ENCODE results near the gene PPBP. TPM values are rescaled to one million over a fixed set of nuclear protein-coding genes. Genes with fewer than 3 reads are reported as not detected.

The PPBP gene
- total RNA-seq, 1 donor from 2014 or later: 0.26 TPM

- H3K27me3 ChIP-seq (ENCODE audit: control insufficient read depth, insufficient read depth, low read length): no peaks in the 10 kb centered on the region
- no peaks in the 10 kb centered on the region for H3K36me3 ChIP-seq (ENCODE audit: control insufficient read depth, insufficient read depth, low read length)
- FAIRE-seq: peak; percentile 43
- TF ChIP-seq CTCF (IDR thresholded peaks at IDR 0.05; ENCODE audit: insufficient read depth, low read length, severe bottlenecking): no peak
- H3K4me3 ChIP-seq (ENCODE audit: low read depth, low read length): no peak overlapping the region
- peak; percentile 8 for DNase-seq (ENCODE audit: low read depth)
These were observed 42.1 kb downstream of the PPBP start for GRCh38 chr4:73945674-73946449.

- Histone ChIP-seq H3K4me3 (ENCODE audit: low read depth, low read length) (no peak overlapping the region), H3K36me3 (ENCODE audit: control insufficient read depth, insufficient read depth, low read length) (no peaks in the 10 kb centered on the region), H3K27me3 (ENCODE audit: control insufficient read depth, insufficient read depth, low read length) (no peaks in the 10 kb centered on the region)
- no peak for FAIRE-seq
- TF ChIP-seq CTCF (IDR thresholded peaks at IDR 0.05; ENCODE audit: insufficient read depth, low read length, severe bottlenecking): no peak
- DNase-seq (ENCODE audit: low read depth): no peak
These were observed 42.9 kb downstream of the PPBP start for GRCh38 chr4:73945140-73945539.

- Histone ChIP-seq H3K4me3 (ENCODE audit: low read depth, low read length) (peak overlapping the region; percentile 34), H3K36me3 (ENCODE audit: control insufficient read depth, insufficient read depth, low read length) (no peaks in the 10 kb centered on the region), H3K27me3 (ENCODE audit: control insufficient read depth, insufficient read depth, low read length) (no peaks in the 10 kb centered on the region)
- FAIRE-seq (no peak), DNase-seq (ENCODE audit: low read depth) (peak; percentile 16)
- TF ChIP-seq CTCF (IDR thresholded peaks at IDR 0.05; ENCODE audit: insufficient read depth, low read length, severe bottlenecking): peak; percentile 10
These were observed 43.7 kb downstream of the PPBP start for GRCh38 chr4:73944061-73944875.

GRCh38 chr4:73943555-73943954 is 44.4 kb downstream of the PPBP start:
- FAIRE-seq (no peak), DNase-seq (ENCODE audit: low read depth) (no peak)
- H3K36me3 ChIP-seq (ENCODE audit: control insufficient read depth, insufficient read depth, low read length): no peaks in the 10 kb centered on the region
- TF ChIP-seq CTCF (IDR thresholded peaks at IDR 0.05; ENCODE audit: insufficient read depth, low read length, severe bottlenecking): no peak
- H3K4me3 ChIP-seq (ENCODE audit: low read depth, low read length): no peak overlapping the region
- no peaks in the 10 kb centered on the region for H3K27me3 ChIP-seq (ENCODE audit: control insufficient read depth, insufficient read depth, low read length)

GRCh38 chr4:73936969-73937368 is 51.0 kb downstream of the PPBP start:
- FAIRE-seq (no peak), DNase-seq (ENCODE audit: low read depth) (no peak)
- H3K36me3 ChIP-seq (ENCODE audit: control insufficient read depth, insufficient read depth, low read length): no peaks in the 10 kb centered on the region
- TF ChIP-seq CTCF (IDR thresholded peaks at IDR 0.05; ENCODE audit: insufficient read depth, low read length, severe bottlenecking): no peak
- H3K27me3 ChIP-seq (ENCODE audit: control insufficient read depth, insufficient read depth, low read length): no peaks in the 10 kb centered on the region
- no peak overlapping the region for H3K4me3 ChIP-seq (ENCODE audit: low read depth, low read length)

Other genes with a start within 250 kb of the PPBP start
- gene CXCL8, start 247.6 kb downstream of the PPBP start, total RNA-seq: 1.8 and 2.9 TPM in 2 replicates
- 0.26 TPM in 1 of 2 replicates, not detected in the other for gene CXCL6, start 151.5 kb downstream of the PPBP start, total RNA-seq
- gene PF4V1, start 134.9 kb downstream of the PPBP start, total RNA-seq: 1.6 TPM in 1 of 2 replicates, not detected in the other
- gene CXCL1, start 118.8 kb downstream of the PPBP start, total RNA-seq: 4.2 and 5.2 TPM in 2 replicates
- gene PF4, start 6.2 kb downstream of the PPBP start, total RNA-seq: not detected in 2 replicates
- gene CXCL5, start 10.5 kb upstream of the PPBP start, total RNA-seq: 0.51 and 0.53 TPM in 2 replicates
- 0.26 and 1.2 TPM in 2 replicates for gene CXCL3, start 50.5 kb upstream of the PPBP start, total RNA-seq
- gene CXCL2, start 111.0 kb upstream of the PPBP start, total RNA-seq: 5.5 and 7.9 TPM in 2 replicates
- 24.2 and 29.0 TPM in 2 replicates for gene MTHFD2L, start 169.9 kb upstream of the PPBP start, total RNA-seq